T-cell (primary cell): ENCODE results near the gene RNASEL. TPM values are rescaled to one million over a fixed set of nuclear protein-coding genes. Genes with fewer than 3 reads are reported as not detected.
"Not testable (repeated sequence)": the region's sequence is repeated elsewhere in the genome, so short reads cannot be mapped to it uniquely, and the experiment has no call there.

ENCODE experiments used
- ATAC-seq, 4 experiments: fragments of 200-7000 bp in 3 of 4; fragments of 150-1000 bp in 1 of 4; cut with Tn5 transposase; replicated peaks in 1 of 4; 1 replicate in 3 of 4; 2 replicates in 1 of 4; pipeline ENCODE4 v1.10.0; 2021; ENCODE audit warnings: moderate library complexity in 3 of 4, mild to moderate bottlenecking in 2 of 4, moderate number of reproducible peaks in 1 of 4
- CTCF ChIA-PET, 2 donors: fragments of 300-600 bp; sonication (Branson Sonifier 250); formaldehyde crosslinking; loops; one replicate each; lab custom pipeline; 2022; ENCODE audit warnings: antibody characterized with exemption in 2 of 2; lab: Charles Lee
- POLR2A ChIA-PET, 2 donors: fragments of 300-600 bp; sonication (Branson Sonifier 250); formaldehyde crosslinking; loops; one replicate each; lab custom pipeline; 2022; ENCODE audit warnings: antibody characterized with exemption in 2 of 2; lab: Charles Lee
- DNase-seq, 35 experiments: peaks; one replicate each; pipeline versions ENCODE4 v3.0.0 to v3.0.0-alpha.2; 2013 to 2023
- H3K27ac ChIP-seq: one replicate; pipeline ENCODE4 v1.5.1; 2013; ENCODE audit warnings: low read length
- H3K27me3 ChIP-seq, 2 experiments: replicated peaks in 1 of 2; 1 replicate in 1 of 2; 2 replicates in 1 of 2; pipeline versions ENCODE4 v1.6.1 to v1.7.0; 2013; ENCODE audit warnings: low read length in 1 of 2, mixed read lengths in 1 of 2; ENCODE audit not compliant: control insufficient read depth in 2 of 2, insufficient read depth in 2 of 2; ENCODE audit errors: extremely low read depth in 1 of 2
- H3K36me3 ChIP-seq, 2 donors: 1 replicate in 1 of 2; 2 replicates in 1 of 2; pipeline versions ENCODE4 v1.6.1 to v1.7.0; 2013; ENCODE audit warnings: low read length in 1 of 2; ENCODE audit not compliant: control insufficient read depth in 2 of 2, insufficient read depth in 1 of 2; ENCODE audit errors: extremely low read depth in 1 of 2
- H3K4me1 ChIP-seq, 2 experiments: 1 replicate in 1 of 2; 2 replicates in 1 of 2; pipeline versions ENCODE4 v1.6.1 to v1.7.0; 2013; ENCODE audit warnings: low read length in 2 of 2, mixed read lengths in 1 of 2; ENCODE audit not compliant: insufficient read depth in 2 of 2, control insufficient read depth in 1 of 2; ENCODE audit errors: extremely low read depth in 1 of 2
- H3K4me3 ChIP-seq, 2 donors: 1 replicate in 1 of 2; 2 replicates in 1 of 2; pipeline versions ENCODE4 v1.5.1 to v1.7.0; 2013; ENCODE audit warnings: mild to moderate bottlenecking in 2 of 2, low read length in 1 of 2, moderate library complexity in 1 of 2; ENCODE audit not compliant: control insufficient read depth in 1 of 2; ENCODE audit errors: extremely low read depth in 1 of 2
- H3K9me3 ChIP-seq: 2 replicates; pipeline ENCODE4 v1.7.0; 2013
- H3K27ac Mint-ChIP-seq, 2 donors: one replicate each; pipeline ENCODE4 v1.8.0; 2020 to 2021; ENCODE audit warnings: mild to moderate bottlenecking in 2 of 2, mixed read lengths in 2 of 2
- H3K27me3 Mint-ChIP-seq, 2 donors: one replicate each; pipeline ENCODE4 v1.8.0; 2021 to 2022; ENCODE audit warnings: mixed read lengths in 2 of 2
- H3K36me3 Mint-ChIP-seq: one replicate; pipeline ENCODE4 v1.8.0; 2021; ENCODE audit warnings: mixed read lengths
- H3K4me1 Mint-ChIP-seq, 3 donors: one replicate each; pipeline ENCODE4 v1.8.0; 2020 to 2022; ENCODE audit warnings: mixed read lengths in 3 of 3, mild to moderate bottlenecking in 1 of 3
- H3K4me3 Mint-ChIP-seq, 3 donors: one replicate each; pipeline ENCODE4 v1.8.0; 2020 to 2022; ENCODE audit warnings: mild to moderate bottlenecking in 3 of 3, mixed read lengths in 3 of 3, moderate library complexity in 3 of 3
- H3K9me3 Mint-ChIP-seq, 3 donors: one replicate each; pipeline ENCODE4 v1.8.0; 2020 to 2022; ENCODE audit warnings: mixed read lengths in 3 of 3
- WGBS: methylation state at CpG from one replicate; pipeline ENCODE4 v1.1.5; 2013; ENCODE audit warnings: missing lambda C conversion rate; ENCODE audit not compliant: insufficient coverage; 5-methylcytosine and 5-hydroxymethylcytosine counted together
- total RNA-seq, 35 experiments: library from RNA in 6 of 35; stranded (reverse) in 6 of 35; fragments of 120-200 nt in 1 of 35; gene quantifications; one replicate each; pipeline versions ENCODE4 v1.2.1 to v1.2.4 and lab custom pipeline; 2013 to 2026

The RNASEL gene
- total RNA-seq, 5 donors from 2014 or later (not counting 1 experiment from before 2014, with no cell fraction given), result 10.5 to 20.8 (median 18.7) TPM

GRCh38 chr1:182633031-182633430 lies 44.0 kb upstream of the RNASEL start:
- H3K27ac Mint-ChIP-seq, result no peak overlapping the region
- H3K4me1 Mint-ChIP-seq, result peaks cover 32 to 39% (median 38%) of the 10 kb centered on the region in 3 donors
- no peak for DNase-seq
- H3K27me3 Mint-ChIP-seq, result peaks cover 1 to 4% of the 10 kb centered on the region in 2 donors
- Histone ChIP-seq H3K27ac (no peak overlapping the region), H3K4me3 (no peak overlapping the region), H3K9me3 (no peaks in the 10 kb centered on the region), H3K4me1 (peaks cover 13 to 15% of the 10 kb centered on the region in 2 experiments), H3K27me3 (peaks cover 2 to 10% of the 10 kb centered on the region in 2 experiments), H3K36me3 (no peaks in the 10 kb centered on the region)
- H3K36me3 Mint-ChIP-seq, result no peaks in the 10 kb centered on the region
- ChIA-PET CTCF (no interaction called here), POLR2A (interaction anchor here in 1 of 2 donors (0.6 kb wide), 1 partner anchor 126 kb away, joined by 7 read pairs; no protein-coding TSS in a partner anchor)
- no peaks in the 10 kb centered on the region for H3K9me3 Mint-ChIP-seq
- ATAC-seq, result no peak
- peak overlapping the region in 1 of 3 donors; percentile 72 for H3K4me3 Mint-ChIP-seq

GRCh38 chr1:182632441-182632857 lies 43.4 kb upstream of the RNASEL start:
- peak in 1 of 4 experiments; percentile 37 for ATAC-seq
- H3K27me3 Mint-ChIP-seq, H3K36me3 Mint-ChIP-seq, H3K27me3 ChIP-seq, DNase-seq, H3K9me3 ChIP-seq, CTCF ChIA-PET, H3K36me3 ChIP-seq, H3K27ac ChIP-seq, H3K9me3 Mint-ChIP-seq, H3K4me3 ChIP-seq: not testable (repeated sequence)
- peaks cover 32 to 39% (median 38%) of the 10 kb centered on the region in 3 donors for H3K4me1 Mint-ChIP-seq
- WGBS, result 35% methylated on average over 4 of the region's 12 CpGs
- H3K4me3 Mint-ChIP-seq, result peak overlapping the region in 2 of 3 donors; percentile 51 to 72
- H3K4me1 ChIP-seq, result peaks cover 13 to 15% of the 10 kb centered on the region in 2 experiments
- peak overlapping the region in 1 of 2 donors; percentile 16 for H3K27ac Mint-ChIP-seq
- POLR2A ChIA-PET, result interaction anchor here in 1 of 2 donors (0.6 kb wide), 1 partner anchor 125 kb away, joined by 7 read pairs; no protein-coding TSS in a partner anchor

GRCh38 chr1:182631954-182632353 lies 42.9 kb upstream of the RNASEL start:
- Mint-ChIP-seq H3K27me3 (peaks cover 0 to 1% of the 10 kb centered on the region in 2 donors), H3K4me3 (peak overlapping the region in 1 of 3 donors; percentile 72), H3K27ac (no peak overlapping the region), H3K4me1 (peaks cover 32 to 39% (median 38%) of the 10 kb centered on the region in 3 donors), H3K36me3 (no peaks in the 10 kb centered on the region), H3K9me3 (no peaks in the 10 kb centered on the region)
- no peak overlapping the region for H3K4me3 ChIP-seq
- ATAC-seq (no peak), DNase-seq (no peak)
- ChIA-PET POLR2A (no interaction called here), CTCF (interaction anchor here in 1 of 2 donors (0.6 kb wide), 1 partner anchor 120 kb away, joined by 3 read pairs; no protein-coding TSS in a partner anchor)
- no CpG with 5 or more reads among the region's 1 CpG for WGBS
- no peaks in the 10 kb centered on the region for H3K36me3 ChIP-seq
- peaks cover 13 to 15% of the 10 kb centered on the region in 2 experiments for H3K4me1 ChIP-seq
- no peaks in the 10 kb centered on the region for H3K9me3 ChIP-seq
- H3K27me3 ChIP-seq, result peaks cover 0 to 10% of the 10 kb centered on the region in 2 experiments
- no peak overlapping the region for H3K27ac ChIP-seq

DNA sequence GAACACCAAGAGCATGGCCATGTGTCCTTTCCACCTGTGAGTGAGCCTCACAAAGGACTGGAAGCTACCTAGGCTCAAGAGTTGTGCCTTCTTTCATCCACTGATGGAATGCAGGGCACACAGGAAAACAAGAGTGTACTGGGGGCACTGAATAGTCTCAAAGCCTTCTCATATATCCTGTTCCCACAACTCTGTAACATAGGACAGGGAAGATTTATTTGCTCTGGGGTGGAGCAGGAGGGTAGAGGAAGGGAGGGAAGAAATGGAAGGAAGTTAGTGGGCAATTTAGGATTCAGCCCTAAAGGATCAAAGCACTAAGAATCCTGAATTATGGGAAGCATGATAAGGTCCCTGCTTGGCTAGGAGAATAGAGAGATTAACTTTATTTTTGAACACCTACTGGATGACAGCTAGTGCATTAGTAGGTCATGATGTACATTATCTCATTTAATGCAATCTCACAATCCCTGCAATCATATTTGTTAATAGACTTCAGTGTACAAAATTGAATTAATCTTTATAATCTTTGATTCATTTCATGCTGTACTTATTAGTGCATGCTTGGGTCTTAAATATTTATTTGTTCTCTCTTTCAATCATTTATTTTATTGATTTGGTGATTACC lies 42.1 kb upstream of the RNASEL start:
- Mint-ChIP-seq H3K27me3 (peaks cover 0 to 1% of the 10 kb centered on the region in 2 donors), H3K4me1 (peaks cover 32 to 41% (median 38%) of the 10 kb centered on the region in 3 donors), H3K36me3 (no peaks in the 10 kb centered on the region), H3K4me3 (no peak overlapping the region), H3K9me3 (no peaks in the 10 kb centered on the region), H3K27ac (no peak overlapping the region)
- Histone ChIP-seq H3K4me1 (peaks cover 13 to 15% of the 10 kb centered on the region in 2 experiments), H3K27me3 (peaks cover 0 to 10% of the 10 kb centered on the region in 2 experiments), H3K9me3 (no peaks in the 10 kb centered on the region), H3K4me3 (no peak overlapping the region), H3K36me3 (no peaks in the 10 kb centered on the region), H3K27ac (no peak overlapping the region)
- POLR2A ChIA-PET, result interaction anchor here in 1 of 2 donors (0.5 kb wide), 1 partner anchor 19 kb away, joined by 6 read pairs; no protein-coding TSS in a partner anchor
- no peak for DNase-seq
- CTCF ChIA-PET, result interaction anchor here in 1 of 2 donors (0.6 kb wide), 1 partner anchor 1261 kb away, joined by 3 read pairs; no protein-coding TSS in a partner anchor
- ATAC-seq, result no peak

GRCh38 chr1:182630586-182630985 lies 41.5 kb upstream of the RNASEL start:
- H3K9me3 ChIP-seq, result no peaks in the 10 kb centered on the region

GRCh38 chr1:182629499-182630096 lies 40.5 kb upstream of the RNASEL start:
- DNase-seq (peak in 31 of 35 experiments; percentile 10 to 64 (median 34)), ATAC-seq (peak; percentile 79 to 89 (median 88))
- ChIA-PET CTCF (interaction anchor here in 1 of 2 donors (0.6 to 1.7 kb wide), 4 partner anchors 9 to 33 kb away, joined by 3 to 7 read pairs (median 5); no protein-coding TSS in a partner anchor), POLR2A (no interaction called here)
- H3K4me3 Mint-ChIP-seq, result peak overlapping the region in 2 of 3 donors; percentile 10 to 44
- H3K27me3 ChIP-seq, result peaks cover 0 to 10% of the 10 kb centered on the region in 2 experiments
- H3K27me3 Mint-ChIP-seq, result peaks cover 0 to 1% of the 10 kb centered on the region in 2 donors
- peaks cover 40 to 55% (median 49%) of the 10 kb centered on the region in 3 donors for H3K4me1 Mint-ChIP-seq
- H3K4me1 ChIP-seq, result peaks cover 13 to 17% of the 10 kb centered on the region in 2 experiments
- no peaks in the 10 kb centered on the region for H3K36me3 Mint-ChIP-seq
- no peaks in the 10 kb centered on the region for H3K9me3 Mint-ChIP-seq
- 0% methylated on average over 1 of the region's 3 CpGs for WGBS
- no peak overlapping the region for H3K4me3 ChIP-seq
- no peaks in the 10 kb centered on the region for H3K36me3 ChIP-seq
- no peaks in the 10 kb centered on the region for H3K9me3 ChIP-seq
- H3K27ac ChIP-seq, result no peak overlapping the region
- peak overlapping the region in 1 of 2 donors; percentile 7 for H3K27ac Mint-ChIP-seq

More at GRCh38 chr1:182630586-182630985, 41.5 kb upstream of the RNASEL start:
- no peak for ATAC-seq
- Mint-ChIP-seq H3K27ac (no peak overlapping the region), H3K9me3 (no peaks in the 10 kb centered on the region), H3K27me3 (peaks cover 0 to 1% of the 10 kb centered on the region in 2 donors), H3K36me3 (no peaks in the 10 kb centered on the region), H3K4me3 (peak overlapping the region in 1 of 3 donors; percentile 44), H3K4me1 (peaks cover 32 to 45% (median 39%) of the 10 kb centered on the region in 3 donors)
- DNase-seq, result no peak
- POLR2A ChIA-PET, result interaction anchor here in 1 of 2 donors (0.5 kb wide), 1 partner anchor 19 kb away, joined by 6 read pairs; no protein-coding TSS in a partner anchor
- no peak overlapping the region for H3K27ac ChIP-seq
- H3K36me3 ChIP-seq, result no peaks in the 10 kb centered on the region
- H3K27me3 ChIP-seq, result peaks cover 0 to 10% of the 10 kb centered on the region in 2 experiments
- no CpG with 5 or more reads among the region's 1 CpG for WGBS
- H3K4me3 ChIP-seq, result no peak overlapping the region
- CTCF ChIA-PET, result interaction anchor here in 1 of 2 donors (0.6 to 0.8 kb wide), 3 partner anchors 14 to 1262 kb away, joined by 3 to 4 read pairs (median 3); no protein-coding TSS in a partner anchor
- H3K4me1 ChIP-seq, result peaks cover 13 to 15% of the 10 kb centered on the region in 2 experiments
